HCT116 (cell line): Measurements from ENCODE around the gene GOLGA6A. TPM values are rescaled to one million over a fixed set of nuclear protein-coding genes. Genes with fewer than 3 reads are reported as not detected.
"Not testable (repeated sequence)": the region's sequence is repeated elsewhere in the genome, so short reads cannot be mapped to it uniquely, and the experiment has no call there.

Source experiments
- ATAC-seq: fragments of 200-7000 bp; cut with Tn5 transposase; 2 replicates; pipeline ENCODE4 v1.9.1; 2020; ENCODE audit warnings: mild to moderate bottlenecking, moderate library complexity
- BruUV-seq: library from RNA; stranded (reverse); fragments of 400-500 nt; replicated peaks from 2 replicates; lab custom pipeline; 2021; lab: Mats Ljungman, UMichigan
- CTCF ChIA-PET: fragments of 300-600 bp; sonication (Branson Sonifier 250); formaldehyde crosslinking; loops from one replicate; lab custom pipeline; 2021; ENCODE audit warnings: antibody characterized with exemption; lab: Charles Lee
- POLR2A ChIA-PET: fragments of 300-600, 350-600 bp; sonication (Branson Sonifier 250); formaldehyde crosslinking; loops from one replicate; lab custom pipeline; 2021; ENCODE audit warnings: antibody characterized with exemption; lab: Charles Lee
- RAD21 ChIA-PET, 2 experiments: fragments of 300-600 bp; sonication (Branson Sonifier 250); formaldehyde crosslinking; loops; one replicate each; lab custom pipeline; 2023; ENCODE audit warnings: low total read pairs in 2 of 2; ENCODE audit not compliant: uncharacterized antibody in 2 of 2, unreplicated experiment in 2 of 2, low non-redundant PET in 1 of 2; lab: Charles Lee
- DNase-seq: peaks from one replicate; pipeline ENCODE4 v3.0.0-alpha.2; 2010; ENCODE audit warnings: low read depth, low spot score
- H2AFZ ChIP-seq: fragments of 200-600 bp; shearing (Covaris generic), sonication (generic); 2 replicates; pipeline ENCODE4 v1.6.1; 2017; ENCODE audit warnings: low read depth, mixed run types, mixed read lengths, antibody characterized with exemption, low read length; ENCODE audit not compliant: poor library complexity, severe bottlenecking
- H3K27ac ChIP-seq: 2 replicates; pipeline ENCODE4 v1.5.1; 2012; ENCODE audit warnings: low read depth, low read length
- H3K27me3 ChIP-seq: fragments of 200-600 bp; sonication (generic); 2 replicates; pipeline ENCODE4 v1.6.1; 2016; ENCODE audit warnings: mixed run types, low read length, mixed read lengths; ENCODE audit not compliant: insufficient read depth
- H3K36me3 ChIP-seq, 2 experiments: fragments of 200-500 bp in 1 of 2; fragments of 200-600 bp in 1 of 2; sonication (Bioruptor generic) in 1 of 2; sonication (generic) in 1 of 2; 2 replicates each; pipeline versions ENCODE4 v1.5.1 to v1.6.1; 2014 to 2016; ENCODE audit warnings: low read length in 2 of 2, inconsistent platforms in 1 of 2, mixed read lengths in 1 of 2, mixed run types in 1 of 2; ENCODE audit not compliant: insufficient read depth in 2 of 2, control insufficient read depth in 1 of 2
- H3K4me1 ChIP-seq, 2 experiments: fragments of 200-600 bp in 1 of 2; sonication (generic) in 1 of 2; 2 replicates each; pipeline versions ENCODE4 v1.5.1 to v1.6.1; 2012 to 2017; ENCODE audit warnings: low read length in 2 of 2, inconsistent platforms in 1 of 2, mild to moderate bottlenecking in 1 of 2, mixed read lengths in 1 of 2, mixed run types in 1 of 2, moderate library complexity in 1 of 2; ENCODE audit not compliant: insufficient read depth in 2 of 2, control insufficient read depth in 1 of 2
- H3K4me2 ChIP-seq: fragments of 200-600 bp; sonication (generic); 2 replicates; pipeline ENCODE4 v1.6.1; 2017; ENCODE audit warnings: mixed run types, low read length, mixed read lengths
- H3K4me3 ChIP-seq, 2 experiments: fragments of 200-600 bp in 1 of 2; sonication (generic) in 1 of 2; replicated peaks in 1 of 2; 2 replicates each; pipeline ENCODE4 v1.5.1; 2011 to 2016; ENCODE audit warnings: low read length in 2 of 2, control low read depth in 1 of 2, low read depth in 1 of 2, mild to moderate bottlenecking in 1 of 2, mixed read lengths in 1 of 2, mixed run types in 1 of 2
- H3K79me2 ChIP-seq: fragments of 200-600 bp; sonication (generic); 2 replicates; pipeline ENCODE4 v1.6.1; 2017; ENCODE audit warnings: mild to moderate bottlenecking, mixed run types, low read length, moderate library complexity, mixed read lengths; ENCODE audit not compliant: insufficient read depth
- H3K9ac ChIP-seq: fragments of 200-600 bp; sonication (generic); 2 replicates; pipeline ENCODE4 v1.6.1; 2016; ENCODE audit warnings: low read length, mixed read lengths
- H3K9me2 ChIP-seq: fragments of 200-600 bp; sonication (generic), shearing (Covaris generic); 2 replicates; pipeline ENCODE4 v1.6.1; 2017; ENCODE audit warnings: mixed run types, mild to moderate bottlenecking, moderate library complexity; ENCODE audit not compliant: insufficient read depth
- H3K9me3 ChIP-seq, 2 experiments: fragments of 200-500 bp in 1 of 2; fragments of 200-600 bp in 1 of 2; sonication (Bioruptor generic) in 1 of 2; sonication (generic) in 1 of 2; 2 replicates each; pipeline ENCODE4 v1.6.1; 2014 to 2017; ENCODE audit warnings: low read length in 2 of 2, mixed read lengths in 2 of 2, inconsistent platforms in 1 of 2, low read depth in 1 of 2, mild to moderate bottlenecking in 1 of 2, mixed run types in 1 of 2, moderate library complexity in 1 of 2; ENCODE audit not compliant: control insufficient read depth in 1 of 2, insufficient read depth in 1 of 2
- H4K20me1 ChIP-seq: fragments of 200-600 bp; sonication (generic), shearing (Covaris generic); 2 replicates; pipeline ENCODE4 v1.6.1; 2017; ENCODE audit warnings: mixed run types, mild to moderate bottlenecking, moderate library complexity; ENCODE audit not compliant: insufficient read depth
- intact Hi-C: fragments of 100-400 bp; cut with micrococcal nuclease; formaldehyde crosslinking; loops from 2 replicates; pipeline ENCODE4 v1.10.0; 2022
- total RNA-seq: library from RNA; stranded (reverse); gene quantifications from one replicate; pipeline ENCODE4 v1.2.1, GENCODE V29; 2021; ENCODE audit not compliant: unreplicated experiment

GOLGA6A gene
- total RNA-seq, 1 experiment from 2014 or later: 0.39 TPM

GRCh38 chr15:74095610-74096009 lies 13.3 kb upstream of the GOLGA6A start:
- DNase-seq, RAD21 ChIA-PET, H3K4me3 ChIP-seq, H3K79me2 ChIP-seq, intact Hi-C loops, POLR2A ChIA-PET, H2AFZ ChIP-seq, ATAC-seq, H3K36me3 ChIP-seq, H3K27ac ChIP-seq, BruUV-seq, H3K9me3 ChIP-seq, H3K4me1 ChIP-seq, H4K20me1 ChIP-seq, H3K9ac ChIP-seq, H3K4me2 ChIP-seq, H3K27me3 ChIP-seq, CTCF ChIA-PET, H3K9me2 ChIP-seq: not testable (repeated sequence)

- POLR2A ChIA-PET, H3K4me3 ChIP-seq, H4K20me1 ChIP-seq, BruUV-seq, H3K9ac ChIP-seq, H3K27me3 ChIP-seq, DNase-seq, H3K79me2 ChIP-seq, H3K27ac ChIP-seq, intact Hi-C loops, ATAC-seq, H3K4me1 ChIP-seq, H3K36me3 ChIP-seq, H3K4me2 ChIP-seq, H2AFZ ChIP-seq, CTCF ChIA-PET, H3K9me2 ChIP-seq, RAD21 ChIA-PET, H3K9me3 ChIP-seq: not testable (repeated sequence)
Observed at GRCh38 chr15:74094567-74094966, 12.2 kb upstream of the GOLGA6A start.

- DNase-seq, H4K20me1 ChIP-seq, POLR2A ChIA-PET, intact Hi-C loops, H3K79me2 ChIP-seq, H2AFZ ChIP-seq, H3K27ac ChIP-seq, H3K36me3 ChIP-seq, H3K9me3 ChIP-seq, RAD21 ChIA-PET, H3K9ac ChIP-seq, ATAC-seq, H3K4me3 ChIP-seq, H3K4me1 ChIP-seq, H3K9me2 ChIP-seq, CTCF ChIA-PET, BruUV-seq, H3K4me2 ChIP-seq, H3K27me3 ChIP-seq: not testable (repeated sequence)
Observed at GRCh38 chr15:74075781-74076180, 6.6 kb downstream of the GOLGA6A start.
